Right cardiac atrium (tissue), 5 donors: ENCODE data around the gene SH3BP1. TPM values are rescaled to one million over a fixed set of nuclear protein-coding genes. Genes with fewer than 3 reads are reported as not detected.

Experiments used
- ATAC-seq, 2 donors: fragments of 200-7000 bp; cut with Tn5 transposase; one replicate each; pipeline versions ENCODE4 v1.8.0 to v1.9.1; 2020; ENCODE audit warnings: moderate library complexity in 2 of 2, mild to moderate bottlenecking in 1 of 2
- DNase-seq, 3 donors: peaks; one replicate each; pipeline ENCODE4 v3.0.0-alpha.2; 2020
- H3K27ac ChIP-seq: one replicate; pipeline ENCODE4 v1.5.1; 2013; ENCODE audit warnings: mild to moderate bottlenecking, low read length, control low read depth, moderate library complexity
- H3K27me3 ChIP-seq: one replicate; pipeline ENCODE4 v1.6.1; 2013; ENCODE audit not compliant: control insufficient read depth, insufficient read depth
- H3K4me1 ChIP-seq: one replicate; pipeline ENCODE4 v1.6.1; 2013; ENCODE audit warnings: low read length; ENCODE audit not compliant: control insufficient read depth, insufficient read depth
- H3K4me3 ChIP-seq: one replicate; pipeline ENCODE4 v1.5.1; 2013; ENCODE audit warnings: low read length, control low read depth
- H3K9me3 ChIP-seq: one replicate; pipeline ENCODE4 v1.6.1; 2013; ENCODE audit warnings: low read length; ENCODE audit not compliant: control insufficient read depth
- WGBS: extraction: QIAGEN DNeasy Blood & Tissue Kit; methylation state at CpG from one replicate; pipeline ENCODE4 v1.1.7; 2013; 5-methylcytosine and 5-hydroxymethylcytosine counted together
- intact Hi-C, 4 donors: fragments of 100-400 bp; cut with DNase I; formaldehyde crosslinking; loops; one replicate each; pipeline versions ENCODE4 v1.11.0 to v1.14.0; 2022 to 2023
- polyA plus RNA-seq: library from polyadenylated mRNA; stranded (reverse); fragments of 200-250 nt; gene quantifications from one replicate; pipeline ENCODE4 v1.2.3, GENCODE V29; 2013
- total RNA-seq, 4 donors: library from RNA; stranded (reverse); fragmentation: NEBNext Ultra II Directional; extraction: Animal tissue kit (Norgen Biotek cat#: 25700); gene quantifications; one replicate each; pipeline ENCODE4 v1.2.1, GENCODE V29; 2021
- donor health status: healthy with polysubstance abuse.
- donor health status: DM: no; HTN: yes; CAD: no.
- donor health status: DM: no; HTN: no; CAD: no.
- donor health status: DM: no; HTN: yes; CAD: no; lungs with severe emphysema.
- donor health status: DM: yes; HTN: yes; CAD: no.

The SH3BP1 gene
- total and polyA plus RNA-seq, 5 donors, result 1.4 to 4.8 (median 2.9) TPM

GRCh38 chr22:37659897-37660708 is 20.6 kb downstream of the SH3BP1 start:
- 78% methylated on average over 14 of the region's 14 CpGs for WGBS
- Histone ChIP-seq H3K27me3 (no peaks in the 10 kb centered on the region), H3K27ac (no peak overlapping the region), H3K9me3 (no peaks in the 10 kb centered on the region), H3K4me1 (peaks cover 14% of the 10 kb centered on the region), H3K4me3 (no peak overlapping the region)
- intact Hi-C loops, result no loop called here
- no peak for ATAC-seq
- DNase-seq, result no peak

GRCh38 chr22:37660709-37661045 is 21.2 kb downstream of the SH3BP1 start:
- Histone ChIP-seq H3K27ac (peak overlapping the region; percentile 94), H3K4me1 (peaks cover 14% of the 10 kb centered on the region), H3K9me3 (no peaks in the 10 kb centered on the region), H3K4me3 (no peak overlapping the region), H3K27me3 (no peaks in the 10 kb centered on the region)
- intact Hi-C loops, result no loop called here
- no peak for ATAC-seq
- 64% methylated on average over 2 of the region's 2 CpGs for WGBS
- DNase-seq, result no peak

GRCh38 chr22:37661160-37661924 is 21.9 kb downstream of the SH3BP1 start:
- H3K27me3 ChIP-seq, result no peaks in the 10 kb centered on the region
- intact Hi-C loops, result no loop called here
- peak in 1 of 2 donors; percentile 32 for ATAC-seq
- H3K27ac ChIP-seq, result peak overlapping the region; percentile 94
- WGBS, result 32% methylated on average over 12 of the region's 12 CpGs
- H3K9me3 ChIP-seq, result no peaks in the 10 kb centered on the region
- no peak for DNase-seq
- no peak overlapping the region for H3K4me3 ChIP-seq
- peaks cover 14% of the 10 kb centered on the region for H3K4me1 ChIP-seq

- 77% methylated on average over 5 of the region's 5 CpGs for WGBS
- Histone ChIP-seq H3K27ac (peak overlapping the region; percentile 57), H3K27me3 (no peaks in the 10 kb centered on the region), H3K4me3 (no peak overlapping the region), H3K4me1 (peaks cover 14% of the 10 kb centered on the region), H3K9me3 (no peaks in the 10 kb centered on the region)
- DNase-seq (no peak), ATAC-seq (no peak)
- intact Hi-C loops, result no loop called here
Observed at GRCh38 chr22:37662039-37662438, 22.6 kb downstream of the SH3BP1 start.

GRCh38 chr22:37663521-37664140 is 24.2 kb downstream of the SH3BP1 start:
- ATAC-seq, result no peak
- intact Hi-C loops, result no loop called here
- H3K9me3 ChIP-seq, result no peaks in the 10 kb centered on the region
- peak in 1 of 3 donors; percentile 47 for DNase-seq
- H3K4me1 ChIP-seq, result peaks cover 14% of the 10 kb centered on the region
- H3K27ac ChIP-seq, result no peak overlapping the region
- WGBS, result 69% methylated on average over 16 of the region's 16 CpGs
- H3K4me3 ChIP-seq, result no peak overlapping the region
- no peaks in the 10 kb centered on the region for H3K27me3 ChIP-seq

- 39% methylated on average over 16 of the region's 16 CpGs for WGBS
- DNase-seq (peak in 1 of 3 donors; percentile 75), ATAC-seq (peak; percentile 45 to 64)
- Histone ChIP-seq H3K27me3 (no peaks in the 10 kb centered on the region), H3K4me3 (no peak overlapping the region), H3K9me3 (no peaks in the 10 kb centered on the region), H3K4me1 (peaks cover 13% of the 10 kb centered on the region), H3K27ac (peak overlapping the region; percentile 12)
- intact Hi-C loops, result no loop called here
Observed at GRCh38 chr22:37664249-37665101, 25.0 kb downstream of the SH3BP1 start.

- intact Hi-C loops, result no loop called here
- Histone ChIP-seq H3K27ac (no peak overlapping the region), H3K27me3 (no peaks in the 10 kb centered on the region), H3K4me3 (no peak overlapping the region), H3K9me3 (no peaks in the 10 kb centered on the region), H3K4me1 (peaks cover 6% of the 10 kb centered on the region)
- 90% methylated on average over 24 of the region's 24 CpGs for WGBS
- DNase-seq, result no peak
- no peak for ATAC-seq
Observed at GRCh38 chr22:37665487-37665886, 26.0 kb downstream of the SH3BP1 start.

- H3K27ac ChIP-seq, result no peak overlapping the region
- intact Hi-C loops, result no loop called here
- H3K27me3 ChIP-seq, result no peaks in the 10 kb centered on the region
- ATAC-seq, result no peak
- H3K4me1 ChIP-seq, result peaks cover 2% of the 10 kb centered on the region
- no peak for DNase-seq
- no peak overlapping the region for H3K4me3 ChIP-seq
- H3K9me3 ChIP-seq, result no peaks in the 10 kb centered on the region
- WGBS, result 86% methylated on average over 6 of the region's 6 CpGs
Observed at GRCh38 chr22:37669586-37669985, 30.1 kb downstream of the SH3BP1 start.

- DNase-seq, result no peak
- intact Hi-C loops, result no loop called here
- no peak for ATAC-seq
- Histone ChIP-seq H3K4me1 (peaks cover 3% of the 10 kb centered on the region), H3K27ac (no peak overlapping the region), H3K9me3 (no peaks in the 10 kb centered on the region), H3K27me3 (no peaks in the 10 kb centered on the region), H3K4me3 (no peak overlapping the region)
- 75% methylated on average over 15 of the region's 15 CpGs for WGBS
Observed at GRCh38 chr22:37672206-37672919, 32.9 kb downstream of the SH3BP1 start.

GRCh38 chr22:37672920-37673455 is 33.5 kb downstream of the SH3BP1 start:
- H3K9me3 ChIP-seq, result no peaks in the 10 kb centered on the region
- no peaks in the 10 kb centered on the region for H3K27me3 ChIP-seq
- 78% methylated on average over 11 of the region's 11 CpGs for WGBS
- no peak overlapping the region for H3K27ac ChIP-seq
- H3K4me1 ChIP-seq, result peaks cover 4% of the 10 kb centered on the region
- H3K4me3 ChIP-seq, result no peak overlapping the region
- intact Hi-C loops, result no loop called here
- DNase-seq, result no peak
- no peak for ATAC-seq
